AG09319 (cell line): ENCODE data around the gene EVL.

Experiments used
- DNase-seq: peaks from one replicate; pipeline ENCODE4 v3.0.0-alpha.2; 2010; ENCODE audit warnings: low read depth; ENCODE audit errors: extremely low read depth
- TF ChIP-seq, protein P1 (sequence below): IDR thresholded peaks from 2 replicates; pipeline ENCODE4 v1.5.1; 2011; ENCODE audit warnings: low read depth, mild to moderate bottlenecking, inconsistent platforms, low read length, moderate library complexity

Gene EVL

DNA sequence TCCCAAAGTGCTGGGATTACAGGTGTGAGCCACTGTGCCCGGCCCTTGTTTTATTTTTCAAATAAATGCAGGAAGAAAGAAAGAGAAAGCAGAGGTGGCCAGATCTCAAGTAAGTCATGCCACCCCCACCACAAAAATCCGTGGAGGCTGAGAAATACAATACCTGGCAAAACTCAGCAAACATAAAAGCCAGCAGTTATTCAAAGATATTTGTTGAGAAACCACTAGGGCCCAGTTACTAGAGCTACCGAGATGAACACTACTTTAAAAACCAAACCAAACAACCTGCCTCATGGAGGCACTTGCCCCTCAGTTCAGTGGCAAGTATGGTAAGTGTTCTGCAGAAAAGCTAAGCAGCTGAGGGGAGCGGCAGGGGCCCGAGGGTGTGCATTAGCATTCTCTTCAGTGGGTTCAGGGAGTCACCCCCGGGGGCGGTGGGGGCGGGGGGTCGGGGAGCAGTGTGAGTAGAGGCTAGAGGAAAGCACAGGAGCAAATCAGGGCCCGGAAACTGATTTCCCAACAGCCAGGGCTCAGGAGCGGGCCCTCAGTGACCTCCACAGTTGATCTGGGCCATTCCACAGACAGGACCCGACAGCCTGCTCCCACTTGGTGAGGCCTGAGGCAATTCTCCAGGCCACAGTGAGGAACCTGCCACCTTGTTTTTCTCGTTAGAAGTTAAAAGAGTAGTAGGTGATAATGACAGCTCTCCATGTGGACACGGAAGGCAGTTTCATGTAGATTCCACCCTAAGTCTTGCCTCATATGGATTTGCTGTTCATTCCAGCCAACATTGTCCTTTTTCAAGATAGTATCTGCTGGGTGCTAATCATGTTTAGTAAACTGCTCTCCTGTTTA is 8.6 kb downstream of the EVL start:
- no peak for DNase-seq
- TF ChIP-seq, protein P1, sequence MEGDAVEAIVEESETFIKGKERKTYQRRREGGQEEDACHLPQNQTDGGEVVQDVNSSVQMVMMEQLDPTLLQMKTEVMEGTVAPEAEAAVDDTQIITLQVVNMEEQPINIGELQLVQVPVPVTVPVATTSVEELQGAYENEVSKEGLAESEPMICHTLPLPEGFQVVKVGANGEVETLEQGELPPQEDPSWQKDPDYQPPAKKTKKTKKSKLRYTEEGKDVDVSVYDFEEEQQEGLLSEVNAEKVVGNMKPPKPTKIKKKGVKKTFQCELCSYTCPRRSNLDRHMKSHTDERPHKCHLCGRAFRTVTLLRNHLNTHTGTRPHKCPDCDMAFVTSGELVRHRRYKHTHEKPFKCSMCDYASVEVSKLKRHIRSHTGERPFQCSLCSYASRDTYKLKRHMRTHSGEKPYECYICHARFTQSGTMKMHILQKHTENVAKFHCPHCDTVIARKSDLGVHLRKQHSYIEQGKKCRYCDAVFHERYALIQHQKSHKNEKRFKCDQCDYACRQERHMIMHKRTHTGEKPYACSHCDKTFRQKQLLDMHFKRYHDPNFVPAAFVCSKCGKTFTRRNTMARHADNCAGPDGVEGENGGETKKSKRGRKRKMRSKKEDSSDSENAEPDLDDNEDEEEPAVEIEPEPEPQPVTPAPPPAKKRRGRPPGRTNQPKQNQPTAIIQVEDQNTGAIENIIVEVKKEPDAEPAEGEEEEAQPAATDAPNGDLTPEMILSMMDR: no peak

DNA sequence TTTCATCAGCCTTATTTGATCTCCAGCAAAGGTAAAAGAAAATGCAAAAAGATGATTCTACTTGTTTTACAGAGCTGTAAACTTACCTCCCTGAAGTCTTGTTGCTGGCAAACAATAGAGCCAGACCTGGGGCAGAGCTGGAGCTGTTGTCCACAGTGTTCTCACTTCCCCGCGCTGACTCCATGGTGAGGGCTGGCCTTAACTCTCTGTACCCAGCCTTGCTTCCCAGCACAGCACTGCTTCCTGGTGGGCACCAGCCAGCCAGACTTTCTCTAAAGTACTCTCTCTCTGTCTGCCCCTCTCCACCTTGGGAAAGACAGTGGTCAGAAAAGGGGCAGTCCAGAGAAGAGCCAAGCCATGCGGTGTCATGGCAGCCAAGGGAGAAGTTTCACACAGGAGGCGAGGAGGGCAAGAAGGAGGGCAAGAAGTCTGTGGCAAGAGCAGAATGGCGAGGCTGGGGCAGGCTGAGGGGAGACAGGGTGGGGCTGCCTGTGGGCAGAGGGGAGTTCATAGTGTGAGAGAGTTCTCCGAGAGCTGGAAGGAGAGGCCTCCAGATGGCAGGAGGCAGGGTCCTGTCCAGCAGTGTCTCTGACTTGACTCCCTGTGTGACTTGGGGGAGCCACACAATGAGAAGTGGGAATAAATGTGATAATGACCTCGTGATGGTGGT is 9.3 kb downstream of the EVL start:
- DNase-seq: no peak
- TF ChIP-seq, protein P1: no peak

DNA sequence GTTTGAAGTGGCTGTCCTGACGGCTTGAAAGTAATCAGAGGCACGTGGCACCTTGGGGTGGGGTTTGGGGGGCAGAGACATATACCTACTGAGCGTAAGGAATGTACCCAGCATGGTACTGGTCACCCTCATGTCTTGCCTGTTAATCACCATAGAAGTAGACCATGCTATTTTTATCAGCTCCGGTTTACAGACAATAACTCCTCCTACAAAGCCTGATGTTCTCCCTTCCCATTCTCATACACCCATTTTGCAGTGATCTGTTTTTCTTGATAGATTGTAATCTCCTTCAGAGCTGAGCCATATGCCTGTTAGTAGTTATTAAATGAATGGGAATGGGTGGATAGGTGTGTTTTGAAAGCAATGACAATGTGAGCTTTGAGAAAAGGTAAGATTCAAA is 10.5 kb downstream of the EVL start:
- TF ChIP-seq, protein P1: no peak
- DNase-seq: no peak

DNA sequence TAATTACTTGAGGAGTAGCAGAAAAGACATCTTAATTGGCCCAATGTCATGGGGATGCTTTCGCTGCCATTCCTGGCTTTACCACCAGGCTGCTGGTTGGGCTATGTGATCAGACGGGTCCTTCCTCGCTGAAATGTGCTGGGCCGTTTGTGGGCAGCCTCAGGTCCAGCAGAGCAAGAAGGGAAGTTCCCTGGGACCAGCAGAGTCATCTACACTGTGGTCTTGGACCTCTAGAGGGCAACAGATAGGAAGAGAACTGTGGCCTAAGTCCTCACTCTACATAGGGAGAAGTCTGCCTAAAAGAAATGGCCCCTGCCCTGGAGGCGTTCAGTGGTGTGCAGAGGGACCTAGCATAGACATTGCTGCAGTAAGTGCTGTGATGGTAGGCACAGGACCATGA is 10.9 kb downstream of the EVL start:
- DNase-seq: no peak

DNA sequence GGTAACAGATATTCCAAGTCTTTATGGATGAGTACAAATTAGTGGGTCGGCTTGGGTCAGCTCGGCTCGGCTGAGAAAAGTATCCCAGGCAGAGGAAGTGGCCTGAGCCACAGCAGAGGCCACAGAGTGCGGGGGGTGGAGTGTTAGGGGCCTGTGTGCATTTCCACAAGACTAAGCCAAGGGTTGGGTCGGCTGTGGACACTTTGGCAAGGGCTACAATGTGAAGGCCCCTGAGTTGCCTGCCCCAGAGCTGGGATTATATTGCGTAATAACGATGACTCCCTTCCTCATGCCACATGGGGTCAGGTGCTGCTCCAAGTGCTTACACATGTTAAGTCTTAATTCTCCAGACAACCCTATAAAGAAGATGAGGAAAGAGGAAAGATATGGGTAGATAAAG is 11.4 kb downstream of the EVL start:
- TF ChIP-seq, protein P1: no peak
- DNase-seq: peak; percentile 43

More for the DNA sequence above, 10.9 kb downstream of the EVL start:
- TF ChIP-seq, protein P1: peak; percentile 11

DNA sequence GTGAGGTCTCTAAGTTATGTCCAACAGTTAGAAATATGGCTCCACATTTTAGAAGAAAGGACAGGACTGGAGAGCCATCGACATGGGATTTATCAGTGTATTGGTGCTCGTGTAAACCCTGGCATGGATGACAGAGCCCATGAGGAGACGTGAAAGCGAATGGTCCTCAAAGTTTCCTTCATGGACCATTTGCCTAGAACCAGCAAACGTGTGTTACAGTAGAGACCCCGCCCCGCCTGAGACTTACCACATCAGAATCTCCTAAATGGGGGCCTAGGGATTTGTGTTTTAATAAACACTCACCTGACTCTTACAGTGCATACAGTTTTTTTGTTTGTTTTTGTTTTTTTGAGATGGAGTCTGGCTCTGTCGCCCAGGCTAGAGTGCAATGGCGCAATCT is 12.2 kb downstream of the EVL start:
- TF ChIP-seq, protein P1: no peak
- DNase-seq: no peak

DNA sequence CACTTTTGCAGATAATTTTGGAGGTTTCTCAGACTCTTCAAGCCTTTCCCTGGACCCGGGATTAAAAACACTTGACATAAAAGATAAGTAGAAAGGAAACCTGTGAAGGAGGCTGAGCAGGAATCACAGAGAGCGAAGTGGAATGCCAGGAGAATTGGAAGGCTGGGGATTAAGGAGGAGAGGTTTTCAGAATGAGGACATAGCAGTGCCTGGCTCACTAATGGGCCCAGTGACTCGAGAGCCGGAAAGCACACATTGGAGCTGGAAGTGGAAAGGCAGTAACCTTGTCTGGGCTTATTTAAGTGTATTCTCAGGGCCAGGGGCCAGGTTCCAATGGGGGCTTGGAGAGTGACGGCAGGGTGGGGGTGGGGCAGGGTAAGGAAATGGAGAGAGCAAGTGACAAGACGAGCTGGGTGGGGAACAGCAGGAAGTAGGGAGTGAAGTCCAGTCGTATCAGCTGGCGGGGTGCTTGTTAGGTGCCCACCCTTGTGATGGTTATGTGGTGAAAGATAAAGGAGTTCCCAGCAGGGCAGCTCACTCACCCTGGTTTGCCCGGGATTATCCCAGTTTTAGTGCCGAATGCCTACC is 13.1 kb downstream of the EVL start:
- TF ChIP-seq, protein P1: no peak
- DNase-seq: no peak
